Medulla oblongata (tissue), 1 donor: ENCODE results near the gene SLC38A5.
"Not testable (repeated sequence)": the region's sequence is repeated elsewhere in the genome, so short reads cannot be mapped to it uniquely, and the experiment has no call there.

Source experiments
- DNase-seq: peaks from one replicate; pipeline ENCODE4 v3.0.0-alpha.2; 2015; ENCODE audit errors: extremely low spot score

Gene SLC38A5

GRCh38 chrX:48468693-48469691, 1.1 kb downstream of the SLC38A5 start:
- DNase-seq: no peak

- DNase-seq: no peak
Measured at GRCh38 chrX:48468247-48468671, 1.8 kb downstream of the SLC38A5 start.

- no peak for DNase-seq
Measured at GRCh38 chrX:48467281-48467761, 2.7 kb downstream of the SLC38A5 start.

- DNase-seq: no peak
Measured at GRCh38 chrX:48466696-48467095, 3.4 kb downstream of the SLC38A5 start.

GRCh38 chrX:48465336-48465933, 4.6 kb downstream of the SLC38A5 start:
- DNase-seq: no peak

GRCh38 chrX:48461830-48462229, 8.2 kb downstream of the SLC38A5 start:
- no peak for DNase-seq

- DNase-seq: no peak
Measured at GRCh38 chrX:48460606-48461005, 9.5 kb downstream of the SLC38A5 start.

- DNase-seq: no peak
Measured at GRCh38 chrX:48460031-48460430, 10.0 kb downstream of the SLC38A5 start.

- no peak for DNase-seq
Measured at GRCh38 chrX:48459483-48459882, 10.6 kb downstream of the SLC38A5 start.

GRCh38 chrX:48458711-48459110, 11.3 kb downstream of the SLC38A5 start:
- no peak for DNase-seq

GRCh38 chrX:48456628-48457331, 13.3 kb downstream of the SLC38A5 start:
- no peak for DNase-seq

- DNase-seq: no peak
Measured at GRCh38 chrX:48451708-48452107, 18.4 kb downstream of the SLC38A5 start.

- no peak for DNase-seq
Measured at GRCh38 chrX:48450076-48450475, 20.0 kb downstream of the SLC38A5 start.

GRCh38 chrX:48447201-48447600, 22.9 kb downstream of the SLC38A5 start:
- not testable (repeated sequence) for DNase-seq

GRCh38 chrX:48433713-48434112, 36.3 kb downstream of the SLC38A5 start:
- not testable (repeated sequence) for DNase-seq

GRCh38 chrX:48430166-48430565, 39.9 kb downstream of the SLC38A5 start:
- DNase-seq: not testable (repeated sequence)

- DNase-seq: not testable (repeated sequence)
Measured at GRCh38 chrX:48429606-48430005, 40.5 kb downstream of the SLC38A5 start.

GRCh38 chrX:48427027-48427716, 42.9 kb downstream of the SLC38A5 start:
- DNase-seq: not testable (repeated sequence)

- not testable (repeated sequence) for DNase-seq
Measured at GRCh38 chrX:48411860-48412259, 58.2 kb downstream of the SLC38A5 start, which contains the start of gene SSX4B. Gene SSX4B, minus strand, starts transcription at chrX:48411960. Its CDS starts 588 bp downstream, at chrX:48411372.
